B cell (primary cell): ENCODE measurements around the gene CDK19. TPM values are rescaled to one million over a fixed set of nuclear protein-coding genes. Genes with fewer than 3 reads are reported as not detected.

Source experiments
- ATAC-seq: fragments of 200-7000 bp; cut with Tn5 transposase; one replicate; pipeline ENCODE4 v1.10.0; 2021; ENCODE audit warnings: low read depth, mild to moderate bottlenecking, moderate number of reproducible peaks, moderate library complexity
- CTCF ChIA-PET: fragments of 350-600 bp; sonication (Branson Sonifier 250); formaldehyde crosslinking; loops from one replicate; lab custom pipeline; 2021; ENCODE audit warnings: antibody characterized with exemption, inconsistent platforms; lab: Charles Lee
- POLR2A ChIA-PET: fragments of 350-600 bp; sonication (Branson Sonifier 250); formaldehyde crosslinking; loops from one replicate; lab custom pipeline; 2021; ENCODE audit warnings: antibody characterized with exemption; lab: Charles Lee
- DNase-seq: peaks from one replicate; pipeline ENCODE4 v3.0.0; 2013
- H2AFZ ChIP-seq: 2 replicates; pipeline ENCODE4 v1.6.1; 2012; ENCODE audit warnings: mild to moderate bottlenecking, low read depth, low read length; ENCODE audit not compliant: insufficient read depth, poor library complexity, severe bottlenecking
- H3K27ac ChIP-seq, 2 donors: 1 replicate in 1 of 2; 2 replicates in 1 of 2; pipeline ENCODE4 v1.5.1; 2012 to 2013; ENCODE audit warnings: low read length in 2 of 2, mild to moderate bottlenecking in 2 of 2, moderate library complexity in 1 of 2
- H3K27me3 ChIP-seq, 4 experiments: fragments of 200-600 bp in 1 of 4; sonication (generic) in 1 of 4; replicated peaks in 1 of 4; 1 replicate in 2 of 4; 2 replicates in 2 of 4; pipeline versions ENCODE4 v1.6.1 to v1.7.0; 2013 to 2016; ENCODE audit warnings: low read length in 3 of 4, mild to moderate bottlenecking in 2 of 4, mixed read lengths in 1 of 4, moderate library complexity in 1 of 4; ENCODE audit not compliant: insufficient read depth in 4 of 4, control insufficient read depth in 3 of 4; ENCODE audit errors: control extremely low read depth in 1 of 4
- H3K36me3 ChIP-seq, 2 experiments: replicated peaks in 1 of 2; 1 replicate in 1 of 2; 2 replicates in 1 of 2; pipeline versions ENCODE4 v1.6.1 to v1.7.1; 2013; ENCODE audit warnings: low read length in 1 of 2; ENCODE audit not compliant: insufficient read depth in 2 of 2, control insufficient read depth in 1 of 2; ENCODE audit errors: control extremely low read depth in 1 of 2, extremely low read depth in 1 of 2
- H3K4me1 ChIP-seq, 2 donors: fragments of 200-600 bp in 1 of 2; sonication (generic) in 1 of 2; 1 replicate in 1 of 2; 2 replicates in 1 of 2; pipeline versions ENCODE4 v1.5.1 to v1.6.1; 2013 to 2017; ENCODE audit warnings: low read length in 2 of 2; ENCODE audit not compliant: control insufficient read depth in 2 of 2, insufficient read depth in 2 of 2
- H3K4me2 ChIP-seq: replicated peaks from 2 replicates; pipeline ENCODE3; 2012; ENCODE audit warnings: mild to moderate bottlenecking, low read depth, low read length; ENCODE audit not compliant: poor library complexity, severe bottlenecking
- H3K4me3 ChIP-seq, 5 experiments: fragments of 200-600 bp in 1 of 5; sonication (generic) in 1 of 5; 1 replicate in 3 of 5; 2 replicates in 2 of 5; pipeline versions ENCODE4 v1.5.1 to v1.7.0; 2011 to 2016; ENCODE audit warnings: low read length in 4 of 5, mild to moderate bottlenecking in 4 of 5, low read depth in 2 of 5, control low read depth in 1 of 5, moderate library complexity in 1 of 5; ENCODE audit not compliant: insufficient read depth in 1 of 5; ENCODE audit errors: control extremely low read depth in 1 of 5, extremely low read depth in 1 of 5
- H3K79me2 ChIP-seq: fragments of 200-600 bp; sonication (generic); one replicate; pipeline ENCODE4 v1.6.0; 2016; ENCODE audit warnings: low read length; ENCODE audit not compliant: control insufficient read depth, insufficient read depth
- H3K9ac ChIP-seq: fragments of 200-600 bp; sonication (generic); 2 replicates; pipeline ENCODE4 v1.6.1; 2017; ENCODE audit warnings: mild to moderate bottlenecking, low read length, moderate library complexity
- H3K9me3 ChIP-seq, 3 donors: one replicate each; pipeline versions ENCODE4 v1.6.1 to v1.7.1; 2013; ENCODE audit warnings: low read length in 2 of 3; ENCODE audit not compliant: control insufficient read depth in 2 of 3, insufficient read depth in 1 of 3; ENCODE audit errors: control extremely low read depth in 1 of 3
- H4K20me1 ChIP-seq: 2 replicates; pipeline ENCODE4 v1.6.0; 2012; ENCODE audit warnings: mild to moderate bottlenecking, low read length; ENCODE audit not compliant: insufficient read depth, control insufficient read depth, poor library complexity, severe bottlenecking
- H3K27ac Mint-ChIP-seq: one replicate; pipeline ENCODE4 v1.8.0; 2021; ENCODE audit warnings: mixed read lengths
- H3K27me3 Mint-ChIP-seq: one replicate; pipeline ENCODE4 v1.8.0; 2021; ENCODE audit warnings: mixed read lengths
- H3K4me1 Mint-ChIP-seq: one replicate; pipeline ENCODE4 v1.8.0; 2021; ENCODE audit warnings: mixed read lengths
- H3K4me3 Mint-ChIP-seq: one replicate; pipeline ENCODE4 v1.8.0; 2021; ENCODE audit warnings: mixed read lengths
- H3K9me3 Mint-ChIP-seq: one replicate; pipeline ENCODE4 v1.8.0; 2022; ENCODE audit warnings: mixed read lengths; ENCODE audit not compliant: insufficient read depth
- CTCF ChIP-seq: fragments of 200-600 bp; IDR thresholded peaks from one replicate; pipeline ENCODE4 v1.8.0; 2022; ENCODE audit warnings: antibody characterized with exemption, mild to moderate bottlenecking
- EZH2 ChIP-seq: IDR thresholded peaks from 2 replicates; pipeline ENCODE4 v1.6.1; 2012; ENCODE audit warnings: borderline replicate concordance, low read depth, mild to moderate bottlenecking, moderate library complexity, low read length; ENCODE audit not compliant: insufficient read depth, poor library complexity, severe bottlenecking
- WGBS: methylation state at CpG from one replicate; pipeline ENCODE4 v1.1.5; 2013; ENCODE audit warnings: missing lambda C conversion rate; ENCODE audit not compliant: insufficient coverage; 5-methylcytosine and 5-hydroxymethylcytosine counted together
- intact Hi-C: fragments of 100-400 bp; cut with micrococcal nuclease; formaldehyde crosslinking; loops from one replicate; pipeline ENCODE4 v1.10.0; 2022
- polyA plus RNA-seq: library from polyadenylated mRNA; depleted of rRNA; stranded (reverse); fragments of >200 nt; gene quantifications from 2 replicates; pipeline ENCODE4 v1.2.3, GENCODE V29; 2012
- total RNA-seq, 2 donors: library from RNA; stranded (reverse); fragments of 120-200 nt in 1 of 2; gene quantifications; 1 replicate in 1 of 2; 2 replicates in 1 of 2; pipeline versions ENCODE4 v1.2.3 to v1.2.4, GENCODE V29; 2013 to 2022

Gene CDK19
- total and polyA plus RNA-seq, 2 donors (not counting 1 experiment from before 2014, with no cell fraction given), result 8.7 to 44.8 TPM

- H3K9me3 Mint-ChIP-seq, result no peaks in the 10 kb centered on the region
- Histone ChIP-seq H4K20me1 (peaks cover 14% of the 10 kb centered on the region), H3K4me2 (peak overlapping the region; percentile 59)
Observed at GRCh38 chr6:110810896-110811586, 4.2 kb downstream of the CDK19 start.

More at GRCh38 chr6:110810896-110811586, 4.2 kb downstream of the CDK19 start:
- Histone ChIP-seq H3K9ac (no peak overlapping the region), H2AFZ (peak overlapping the region; percentile 46), H3K27me3 (no peaks in the 10 kb centered on the region), H3K4me3 (peak overlapping the region in 1 of 5 experiments; percentile 18), H3K9me3 (no peaks in the 10 kb centered on the region), H3K4me1 (peaks cover 44 to 45% of the 10 kb centered on the region in 2 donors), H3K79me2 (peaks cover 80% of the 10 kb centered on the region), H3K36me3 (peaks cover 0 to 4% of the 10 kb centered on the region in 2 experiments), H3K27ac (peak overlapping the region; percentile 60 to 84)
- H3K4me3 Mint-ChIP-seq, result peak overlapping the region; percentile 84
- TF ChIP-seq EZH2, result no peak
- no peak for TF ChIP-seq CTCF
- peak; percentile 56 for DNase-seq
- no peaks in the 10 kb centered on the region for H3K27me3 Mint-ChIP-seq
- peak overlapping the region; percentile 97 for H3K27ac Mint-ChIP-seq
- intact Hi-C loops, result loop anchor here (5.0 to 10.0 kb wide), 3 partner anchors 39 to 1326 kb away; partner anchors contain the start of genes FYN and ZBTB24
- H3K4me1 Mint-ChIP-seq, result peaks cover 49% of the 10 kb centered on the region
- WGBS, result 0% methylated on average over 2 of the region's 10 CpGs
- CTCF ChIA-PET, result interaction anchor here (0.6 to 2.0 kb wide), 5 partner anchors 66 to 138 kb away, joined by 3 to 9 read pairs (median 3); no protein-coding TSS in a partner anchor
- POLR2A ChIA-PET, result interaction anchor here (0.6 to 1.3 kb wide), 3 partner anchors 51 to 69 kb away, joined by 3 to 5 read pairs (median 4); partner anchors contain the start of gene AMD1
- ATAC-seq, result no peak
